NAMALWA (cell line): ENCODE data around the gene SLC47A2.

Experiments
- DNase-seq: peaks from one replicate; pipeline ENCODE4 v3.0.0-alpha.2; 2015; ENCODE audit warnings: low spot score

The SLC47A2 gene

GRCh38 chr17:19747159-19747719, 30.9 kb upstream of the SLC47A2 start:
- DNase-seq, result no peak

DNA sequence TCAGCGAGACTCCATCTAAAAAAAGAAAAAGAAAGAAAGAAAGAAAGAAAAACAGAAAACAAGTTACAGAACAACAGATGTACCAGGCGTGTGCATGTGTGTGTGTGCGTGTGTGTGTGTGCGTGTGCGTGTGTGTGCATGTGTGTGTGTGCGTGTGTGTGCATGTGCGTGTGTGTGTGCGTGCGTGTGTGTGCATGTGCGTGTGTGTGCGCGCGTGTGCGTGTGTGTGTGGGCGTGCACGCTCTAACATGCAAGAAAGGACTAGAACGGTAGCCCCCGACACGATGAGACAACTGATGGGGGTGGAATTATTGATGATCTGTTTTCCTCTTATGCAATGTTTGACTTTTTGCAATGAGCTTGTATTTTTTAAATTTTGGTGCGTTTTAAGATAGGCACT, 30.1 kb upstream of the SLC47A2 start:
- DNase-seq, result no peak

- DNase-seq, result no peak
Measured at GRCh38 chr17:19744922-19745757, 28.8 kb upstream of the SLC47A2 start.

GRCh38 chr17:19744492-19744891, 28.1 kb upstream of the SLC47A2 start:
- DNase-seq, result no peak

- DNase-seq, result no peak
Measured at GRCh38 chr17:19743101-19744100, 27.0 kb upstream of the SLC47A2 start.

GRCh38 chr17:19742495-19742894, 26.1 kb upstream of the SLC47A2 start:
- no peak for DNase-seq

DNA sequence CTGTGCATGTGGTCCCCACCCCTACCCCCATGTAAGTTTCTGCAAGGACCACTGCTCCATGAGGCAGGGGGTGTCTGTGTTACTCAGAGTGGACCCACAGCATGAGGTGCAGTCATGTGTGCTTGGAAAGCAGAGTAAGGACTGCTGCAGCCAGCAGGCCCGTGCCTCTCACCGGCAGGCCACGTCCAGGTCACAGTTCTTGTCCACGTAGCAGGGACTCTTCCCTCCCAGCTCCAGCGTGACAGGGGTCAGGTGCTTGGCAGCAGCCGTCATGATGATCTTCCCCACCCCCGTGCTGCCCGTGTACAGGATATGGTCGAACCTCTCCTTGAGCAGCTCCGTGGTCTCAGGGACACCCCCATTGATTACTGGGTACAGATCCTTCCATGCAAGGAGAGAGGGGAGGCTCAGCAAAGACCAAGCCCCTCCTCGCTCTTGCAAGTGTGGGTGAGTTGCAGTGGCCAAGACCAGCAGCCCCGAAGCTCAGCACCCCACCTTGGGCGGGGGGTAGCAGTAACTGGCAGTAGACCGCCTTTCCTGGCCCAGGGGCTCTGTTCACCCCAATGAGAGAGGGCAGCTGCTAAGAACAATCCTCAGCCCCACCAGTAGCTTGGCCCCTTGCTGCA, 25.6 kb upstream of the SLC47A2 start:
- no peak for DNase-seq

- DNase-seq, result no peak
Measured at GRCh38 chr17:19740933-19741332, 24.5 kb upstream of the SLC47A2 start.

DNA sequence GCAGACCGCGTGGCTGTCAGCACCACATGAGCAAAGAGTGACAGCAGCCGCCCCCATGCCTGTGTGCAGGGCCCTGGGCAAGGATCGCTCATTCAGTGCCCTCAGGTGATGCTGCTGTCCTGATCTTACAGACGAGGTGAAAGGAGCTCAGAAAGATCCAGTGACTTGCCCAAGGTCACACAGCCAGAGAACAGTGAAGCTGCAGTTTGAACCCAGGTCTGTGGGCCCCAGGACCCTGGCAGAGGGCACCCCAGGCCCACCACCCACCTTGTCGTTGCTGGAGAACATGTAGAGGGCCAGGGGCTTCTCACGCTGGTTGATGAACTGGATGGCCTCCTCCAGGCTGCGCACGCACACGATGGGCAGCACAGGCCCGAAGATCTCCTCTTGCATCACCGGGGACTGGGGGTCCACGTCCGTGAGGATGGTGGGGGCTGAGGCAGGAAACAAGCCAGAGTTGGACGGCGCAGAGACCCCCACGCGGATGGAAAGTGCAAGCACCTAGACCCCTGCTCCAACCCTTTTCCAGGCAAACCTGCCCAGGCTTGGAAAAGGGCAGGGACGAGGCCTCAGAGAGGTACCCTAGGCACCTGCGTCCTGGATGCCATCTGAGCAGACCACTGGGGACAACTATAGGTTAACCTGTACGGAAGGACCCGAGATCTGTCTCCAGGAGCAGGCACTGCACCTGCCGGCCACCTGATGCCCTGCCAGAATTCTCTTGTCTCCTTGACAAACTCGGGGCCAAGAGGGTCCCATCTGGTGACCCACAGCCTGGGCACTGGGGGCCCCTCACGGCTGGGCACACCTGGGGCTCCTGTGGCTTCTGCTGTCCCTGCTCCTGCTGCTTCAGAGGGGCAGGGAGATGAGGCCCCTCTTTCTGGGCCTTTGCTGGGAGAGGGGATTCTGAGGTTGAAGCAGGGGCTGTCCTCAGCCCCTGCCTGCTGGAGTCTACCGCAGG, 23.1 kb upstream of the SLC47A2 start:
- DNase-seq, result no peak

DNA sequence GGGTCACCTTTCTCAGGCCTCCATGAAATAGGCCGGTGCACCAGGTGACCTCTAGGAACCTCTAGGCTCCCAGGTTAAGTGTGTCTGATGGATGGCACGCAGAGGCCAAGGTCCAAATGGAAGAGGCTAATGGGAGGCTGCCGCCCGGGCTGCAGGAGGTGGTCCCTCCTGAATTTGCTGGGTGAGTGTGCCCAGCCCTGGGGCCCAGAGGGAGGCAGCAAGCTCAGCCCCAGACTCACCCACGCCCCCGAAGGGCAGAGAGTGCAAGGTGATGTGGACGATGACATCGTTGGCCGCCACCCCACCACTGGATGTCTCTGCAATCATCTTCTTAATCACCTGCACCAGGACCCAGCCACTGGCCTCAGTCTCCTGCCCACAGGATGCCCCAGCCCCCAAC, 22.4 kb upstream of the SLC47A2 start:
- DNase-seq, result no peak

DNA sequence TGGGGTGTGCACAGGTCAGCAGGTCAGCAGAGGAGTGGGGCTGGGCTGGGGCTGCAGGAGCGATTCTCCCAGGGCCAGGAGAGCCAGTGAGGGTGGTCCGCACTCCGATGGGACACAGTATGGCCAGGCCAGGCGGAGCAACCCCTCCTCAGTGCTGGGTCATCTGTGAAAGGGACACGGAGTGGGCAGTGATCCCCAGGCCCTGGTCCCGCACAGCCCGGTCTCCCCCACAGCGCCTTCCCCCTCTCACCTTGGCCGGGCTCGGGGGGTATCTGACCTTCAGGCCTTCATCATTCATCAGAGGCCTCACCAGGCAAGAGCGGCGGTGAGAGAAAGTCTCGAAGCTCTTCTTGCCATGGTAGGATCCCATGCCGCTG, 21.7 kb upstream of the SLC47A2 start:
- DNase-seq, result no peak

- no peak for DNase-seq
Measured at GRCh38 chr17:19737305-19738072, 21.1 kb upstream of the SLC47A2 start.

- no peak for DNase-seq
Measured at GRCh38 chr17:19736071-19736470, 19.7 kb upstream of the SLC47A2 start.

- no peak for DNase-seq
Measured at GRCh38 chr17:19733953-19734526, 17.7 kb upstream of the SLC47A2 start.

GRCh38 chr17:19731626-19732025, 15.2 kb upstream of the SLC47A2 start:
- no peak for DNase-seq

- DNase-seq, result no peak
Measured at GRCh38 chr17:19730843-19731242, 14.5 kb upstream of the SLC47A2 start.

DNA sequence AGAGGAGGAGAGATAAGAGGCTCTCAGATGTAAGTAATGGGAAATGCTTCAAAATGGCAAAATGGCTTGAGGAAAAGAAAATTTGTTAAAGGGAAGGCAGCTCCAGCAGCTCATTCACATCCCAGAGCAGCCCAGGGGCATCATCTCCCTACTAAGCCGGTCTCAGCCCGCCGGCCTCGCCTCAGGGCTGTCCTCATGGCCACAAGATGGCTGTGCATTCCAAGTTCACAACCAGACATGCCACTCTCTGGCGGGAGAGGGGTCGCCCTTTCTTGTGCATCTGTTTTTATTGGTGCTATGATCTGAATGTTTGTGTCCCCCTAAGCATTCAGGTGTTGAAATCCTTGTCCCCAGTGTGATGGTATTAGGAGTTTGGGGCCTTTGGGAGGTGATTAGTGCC, 13.5 kb upstream of the SLC47A2 start:
- no peak for DNase-seq

GRCh38 chr17:19728084-19728495, 11.7 kb upstream of the SLC47A2 start:
- peak; percentile 16 for DNase-seq

GRCh38 chr17:19727501-19728078, 11.2 kb upstream of the SLC47A2 start:
- no peak for DNase-seq
